ENCODE results near the gene C1orf50.
"Not testable (repeated sequence)": the region's sequence is repeated elsewhere in the genome, so short reads cannot be mapped to it uniquely, and the experiment has no call there.

C1orf50 gene

DNA sequence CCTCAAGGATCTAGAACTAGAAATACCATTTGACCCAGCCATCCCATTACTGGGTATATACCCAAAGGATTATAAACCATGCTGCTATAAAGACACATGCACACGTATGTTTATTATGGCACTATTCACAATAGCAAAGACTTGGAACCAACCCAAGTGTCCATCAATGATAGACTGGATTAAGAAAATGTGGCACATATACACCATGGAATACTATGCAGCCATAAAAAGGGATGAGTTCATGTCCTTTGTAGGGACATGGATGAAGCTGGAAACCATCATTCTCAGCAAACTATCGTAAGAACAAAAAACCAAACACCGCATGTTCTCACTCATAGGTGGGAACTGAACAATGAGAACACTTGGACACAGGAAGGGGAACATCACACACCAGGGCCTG is 47.8 kb downstream of the C1orf50 start:
- not testable (repeated sequence) for DNase-seq

DNA sequence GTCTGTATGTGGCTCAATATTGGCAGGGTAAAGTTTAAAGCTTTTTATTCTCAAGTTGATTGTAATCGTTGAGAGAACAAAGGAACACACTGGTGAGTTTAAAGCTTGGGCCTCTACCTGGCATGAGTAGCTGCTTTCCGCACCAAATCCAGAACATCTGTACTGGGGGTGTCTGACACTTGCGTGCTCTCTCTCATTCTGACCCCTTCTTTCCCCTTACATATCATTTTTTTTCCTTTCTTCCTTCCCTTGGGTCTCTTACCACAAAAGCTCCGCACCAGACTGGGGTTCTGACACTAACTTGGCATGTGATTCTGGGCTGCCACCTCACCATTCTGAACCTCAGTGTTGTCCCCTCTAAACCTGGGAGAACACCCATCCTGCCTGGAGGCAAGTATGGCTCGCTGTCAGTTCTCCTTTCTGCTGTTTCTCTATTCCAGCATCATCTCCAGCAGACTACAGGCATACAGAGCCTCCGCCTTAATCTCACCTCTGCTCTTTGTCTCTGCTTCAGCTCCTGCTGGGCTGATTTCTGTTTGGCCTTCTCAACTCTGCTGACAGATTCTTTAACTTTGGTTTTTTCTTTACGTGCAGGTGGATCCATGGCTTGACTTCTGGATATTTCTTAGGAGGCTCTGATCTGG is 49.0 kb downstream of the C1orf50 start:
- DNase-seq: no peak

DNA sequence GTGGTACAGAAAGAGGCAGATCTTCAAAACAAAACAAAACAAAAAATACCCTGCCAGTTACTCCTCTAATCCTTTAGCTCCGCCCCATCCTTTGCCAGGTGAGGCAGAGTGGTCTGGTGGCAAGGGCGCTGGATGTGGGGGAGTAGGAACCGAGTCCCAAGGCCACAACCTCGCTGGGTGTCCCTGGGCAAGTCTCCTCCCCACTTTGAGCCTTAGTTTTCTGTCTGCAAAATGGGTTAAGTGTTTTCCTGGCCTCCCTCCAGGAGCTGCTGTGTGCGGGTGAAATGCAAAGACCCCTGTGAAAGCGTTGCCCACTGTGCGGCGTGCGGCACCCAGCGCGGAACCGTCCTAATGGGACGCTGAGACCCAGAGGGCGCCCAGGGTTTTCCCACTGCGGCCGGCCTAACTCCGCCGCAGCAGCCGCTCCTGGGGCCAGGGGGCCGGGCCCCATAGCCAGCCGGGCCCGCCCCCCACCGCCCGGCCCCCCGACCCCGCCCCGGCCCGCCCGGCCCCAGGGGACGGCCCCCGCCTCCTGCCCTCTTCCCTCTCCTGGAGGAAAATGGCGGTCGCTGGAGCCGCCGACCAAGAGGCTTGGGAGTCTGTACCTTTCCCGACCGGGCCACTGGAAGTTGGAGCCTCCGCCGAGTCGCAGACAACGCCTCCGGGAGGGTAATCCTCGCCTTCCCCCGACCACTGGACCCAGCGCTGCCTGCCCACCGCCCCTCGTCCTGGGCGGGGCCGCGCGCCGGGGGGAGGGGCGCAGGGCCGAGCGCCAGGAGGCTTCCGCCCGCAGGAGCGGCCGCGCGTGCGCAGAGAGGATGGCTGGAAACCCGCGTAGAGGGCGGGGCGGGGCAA is 49.8 kb downstream of the C1orf50 start, which contains the start of the genes ERMAP and SVBP:
Gene ERMAP (plus strand): TSS at position 538 of the 855 bp plus-strand sequence. CDS start 13,327 bp downstream, outside the sequence.
Gene SVBP (minus strand): TSS at position 813 of the 855 bp plus-strand sequence. CDS start 853 bp downstream, outside the sequence.
- DNase-seq: peak; percentile 92

DNA sequence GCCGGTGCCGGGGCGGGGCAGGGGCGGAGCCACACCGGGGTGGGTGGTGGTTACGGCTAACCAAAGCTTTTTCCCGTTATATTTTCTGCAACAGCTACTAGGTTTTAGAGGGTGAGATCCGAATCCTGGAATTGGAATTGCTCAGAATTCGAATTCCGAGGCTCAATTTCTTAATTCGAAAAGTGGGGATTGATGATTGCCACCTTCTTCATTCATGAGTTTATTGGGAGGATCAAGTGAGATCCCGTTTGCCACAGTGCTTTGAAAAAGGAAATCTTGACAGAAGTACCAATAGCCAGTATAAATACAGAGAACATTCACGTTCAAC is 50.4 kb downstream of the C1orf50 start:
- no peak for DNase-seq

DNA sequence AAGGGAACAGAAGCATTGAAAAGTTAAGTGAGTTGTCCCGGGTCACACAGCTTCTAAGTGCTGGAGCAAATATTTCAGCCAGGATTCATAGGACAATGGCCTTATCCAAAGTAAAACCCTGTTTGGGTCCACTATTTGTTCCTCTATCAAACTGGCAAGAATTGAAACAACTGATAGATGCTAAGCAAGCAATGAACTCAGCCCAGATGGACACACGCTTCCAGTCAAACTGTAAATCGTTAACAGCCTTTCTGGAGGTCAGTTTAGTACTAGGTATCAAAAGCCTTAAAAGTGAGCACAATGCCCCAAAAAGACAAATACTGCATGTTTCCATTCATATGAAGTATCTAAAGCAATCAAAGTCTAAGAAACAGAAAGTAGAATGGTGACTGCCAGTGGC is 50.9 kb downstream of the C1orf50 start:
- DNase-seq: no peak

DNA sequence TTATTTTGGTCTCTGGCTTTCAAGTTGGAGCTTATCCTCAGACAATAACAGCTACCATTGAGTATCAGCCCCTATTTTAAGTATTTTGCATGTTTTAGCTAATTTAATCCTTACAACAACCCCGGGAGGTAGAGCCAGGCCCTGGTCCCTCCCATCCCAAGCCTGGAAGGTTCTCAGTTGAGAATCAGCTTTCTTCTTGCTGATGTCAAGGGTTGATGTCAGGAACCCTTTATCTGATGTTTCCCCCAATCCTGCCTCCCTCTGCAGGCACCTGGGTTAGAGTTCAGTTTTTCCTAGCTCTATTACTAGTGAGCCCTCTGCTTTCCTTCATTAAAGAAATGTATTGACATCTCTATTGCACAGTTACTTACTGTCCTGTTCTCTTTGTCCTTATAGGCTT is 53.8 kb downstream of the C1orf50 start:
- no peak for DNase-seq

- DNase-seq: no peak
Observed at GRCh38 chr1:42821690-42822089, 54.6 kb downstream of the C1orf50 start.

DNA sequence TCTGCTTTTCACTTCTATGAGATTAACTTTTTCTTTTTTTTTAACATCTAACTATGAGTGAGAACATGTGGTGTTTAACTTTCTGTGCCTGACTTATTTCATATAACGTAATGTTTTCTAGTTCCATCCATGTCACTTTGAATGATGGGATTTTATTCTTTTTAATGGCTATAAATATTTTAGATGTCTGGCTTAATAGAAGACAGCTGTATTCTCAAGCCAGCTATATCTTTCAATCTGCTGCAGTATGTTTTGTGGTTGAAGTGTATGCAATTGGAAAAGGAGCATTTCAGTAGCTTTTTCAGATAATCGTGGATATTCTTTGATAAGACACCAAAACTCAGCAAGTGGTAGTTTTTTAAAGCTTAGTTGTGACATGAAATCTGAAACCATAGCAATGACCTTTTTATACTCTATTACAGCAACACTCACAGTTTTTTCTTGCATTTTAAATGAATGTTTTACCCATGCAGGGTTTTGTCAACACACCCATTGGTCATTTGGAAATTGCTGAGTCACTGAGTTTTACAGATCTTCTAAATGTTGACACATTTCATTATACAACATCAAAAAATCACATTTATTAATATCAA is 55.8 kb downstream of the C1orf50 start:
- DNase-seq: no peak

DNA sequence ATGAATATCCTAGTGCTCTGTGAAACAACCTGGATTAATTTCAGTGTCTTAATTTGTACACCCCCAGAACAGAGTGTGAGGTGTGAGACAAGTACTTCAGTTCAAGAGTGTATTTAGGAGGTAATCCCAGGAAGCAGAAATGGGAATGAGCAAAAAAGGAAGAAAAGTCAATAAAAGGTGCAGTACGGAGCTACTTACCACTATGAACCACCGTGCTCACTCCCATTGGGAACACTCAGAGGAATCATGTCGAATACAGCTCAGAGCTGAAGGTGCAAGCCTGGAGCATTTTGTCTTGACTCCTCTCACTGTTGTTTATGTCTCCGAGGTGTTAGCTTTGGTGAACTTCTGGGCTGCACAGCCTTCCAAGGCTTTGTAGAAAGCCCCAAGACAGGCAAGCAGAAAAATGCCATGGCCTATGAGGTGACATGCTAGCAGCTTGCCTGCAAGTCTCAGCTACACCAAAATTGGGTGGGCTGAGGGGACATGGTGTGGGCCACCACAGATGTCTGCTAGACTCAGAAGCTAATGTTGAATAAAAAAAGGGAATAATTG is 57.5 kb downstream of the C1orf50 start:
- no peak for DNase-seq

- DNase-seq: no peak
Observed at GRCh38 chr1:42825036-42825851, 58.2 kb downstream of the C1orf50 start.
